Ramos (cell line): ENCODE data around the gene SLC25A11.

Experiments used
- in situ Hi-C: fragments of 300-500 bp; cut with MboI; formaldehyde crosslinking; loops from one replicate; pipeline ENCODE4 v1.14.3; 2022; ENCODE audit warnings: low sequenced_read_pairs; ENCODE audit not compliant: unreplicated experiment

The SLC25A11 gene

DNA sequence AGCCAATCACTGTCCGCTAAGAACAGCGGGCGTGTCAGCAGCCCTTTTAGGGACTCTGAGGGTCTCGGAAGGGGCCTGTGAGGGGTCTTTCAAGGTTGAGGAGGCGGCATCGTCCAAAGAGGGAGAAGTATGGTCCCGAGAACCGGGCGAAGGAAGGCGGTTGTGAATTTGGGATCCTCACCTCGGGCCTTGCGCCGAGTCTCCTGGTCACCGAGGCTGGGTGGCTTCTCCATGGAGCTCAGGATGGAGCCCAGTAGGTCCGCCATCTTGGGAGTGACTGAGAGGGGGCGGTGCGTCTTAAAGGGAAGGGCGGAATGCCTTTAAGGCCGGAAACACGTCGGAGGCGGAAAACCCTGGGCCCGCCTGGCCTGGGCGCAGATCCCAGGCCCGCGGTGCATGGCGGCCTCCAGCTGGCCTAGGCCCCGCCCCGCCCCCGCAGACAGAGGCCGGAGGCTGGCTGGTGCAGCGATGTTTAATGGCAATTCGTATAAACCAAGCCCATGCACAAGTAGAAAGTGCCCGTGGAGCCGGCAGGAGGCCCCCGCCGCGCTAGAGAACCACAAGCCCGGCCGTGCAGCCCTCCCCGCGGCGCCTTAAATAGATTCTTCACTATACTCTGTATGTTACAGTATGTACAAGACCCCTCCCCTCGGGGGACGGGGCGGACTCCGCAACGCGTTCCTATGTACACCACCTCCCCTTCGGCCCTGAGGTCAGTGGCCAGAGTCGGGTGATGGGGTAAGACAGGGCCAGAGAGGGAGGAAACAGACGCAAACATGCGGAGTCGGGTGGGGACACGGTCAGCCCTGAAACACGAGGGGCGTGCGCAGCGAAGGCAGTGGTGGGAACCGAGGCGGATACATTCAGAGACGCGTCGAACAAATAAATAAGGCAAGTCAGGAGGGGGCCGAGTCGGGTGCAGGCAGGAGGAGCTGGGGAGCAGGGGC, 28.0 kb upstream of the SLC25A11 start, which contains the start of gene SPAG7:
Gene SPAG7 (minus strand): TSS at position 279 of the 947 bp plus-strand sequence. CDS start 13 bp downstream, at position 266.
- in situ Hi-C loops: no loop called here

GRCh38 chr17:4966844-4967538, 27.1 kb upstream of the SLC25A11 start:
- in situ Hi-C loops: no loop called here

DNA sequence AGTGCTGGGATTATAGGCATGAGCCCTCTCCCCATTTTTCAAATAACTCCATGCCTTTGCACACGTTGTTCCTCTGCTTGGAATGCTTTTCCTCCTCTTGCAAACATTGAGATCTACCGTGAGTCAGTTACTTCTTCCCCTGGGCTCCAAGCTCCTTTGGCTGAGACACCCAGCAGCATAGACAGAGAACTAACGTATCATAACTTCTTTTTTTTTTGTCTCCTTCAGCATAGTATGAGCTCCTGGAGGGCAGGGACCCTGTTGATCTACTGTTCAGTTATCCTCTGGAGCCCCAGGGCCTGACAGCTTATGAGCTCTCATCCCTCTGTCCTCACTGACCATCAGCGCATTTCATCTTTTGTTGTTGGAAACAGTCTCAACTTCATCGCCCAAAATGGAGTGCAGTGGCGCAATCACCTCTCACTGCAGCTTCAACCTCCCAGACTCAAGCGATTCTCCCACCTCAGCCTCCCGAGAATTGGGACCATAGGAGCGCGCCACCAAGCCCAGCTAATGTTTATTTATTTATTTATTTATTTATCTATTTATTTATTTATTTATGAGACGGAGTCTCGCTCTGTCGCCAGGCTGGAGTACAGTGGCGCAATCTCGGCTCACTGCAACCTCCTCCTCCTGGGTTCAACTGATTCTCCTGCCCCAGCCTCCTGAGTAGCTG, 25.6 kb upstream of the SLC25A11 start:
- in situ Hi-C loops: no loop called here

DNA sequence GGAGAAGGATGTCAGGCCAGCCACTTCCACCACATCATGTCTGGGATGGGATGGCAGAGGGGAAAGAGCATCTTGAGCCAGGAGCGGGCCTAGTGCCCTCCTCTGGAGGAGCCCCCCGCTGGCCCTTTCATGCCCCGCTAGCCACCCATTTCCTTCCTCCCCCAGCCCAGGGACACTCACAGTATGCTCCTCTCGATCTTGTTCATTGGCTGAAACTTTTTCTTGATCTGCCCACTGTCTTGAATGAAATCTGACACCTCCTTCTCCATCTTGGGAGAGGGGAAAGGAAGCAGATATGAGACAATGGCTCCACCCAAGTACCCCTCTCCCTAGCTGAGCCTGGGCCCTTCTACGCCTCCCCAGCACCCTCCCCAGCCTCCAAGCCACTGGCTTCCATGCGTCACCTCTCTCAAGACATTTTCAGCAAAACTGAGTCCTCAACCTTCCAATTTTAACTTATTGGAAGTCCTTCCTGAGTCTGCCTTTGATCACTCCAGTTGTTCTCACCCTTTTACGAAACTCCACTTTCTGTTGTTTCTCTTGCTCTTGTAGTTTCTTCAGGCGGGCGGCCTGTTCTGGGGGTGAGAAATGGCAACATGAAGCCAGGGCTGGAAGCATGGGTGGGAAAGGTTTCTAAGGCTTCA, 20.6 kb upstream of the SLC25A11 start:
- in situ Hi-C loops: no loop called here

DNA sequence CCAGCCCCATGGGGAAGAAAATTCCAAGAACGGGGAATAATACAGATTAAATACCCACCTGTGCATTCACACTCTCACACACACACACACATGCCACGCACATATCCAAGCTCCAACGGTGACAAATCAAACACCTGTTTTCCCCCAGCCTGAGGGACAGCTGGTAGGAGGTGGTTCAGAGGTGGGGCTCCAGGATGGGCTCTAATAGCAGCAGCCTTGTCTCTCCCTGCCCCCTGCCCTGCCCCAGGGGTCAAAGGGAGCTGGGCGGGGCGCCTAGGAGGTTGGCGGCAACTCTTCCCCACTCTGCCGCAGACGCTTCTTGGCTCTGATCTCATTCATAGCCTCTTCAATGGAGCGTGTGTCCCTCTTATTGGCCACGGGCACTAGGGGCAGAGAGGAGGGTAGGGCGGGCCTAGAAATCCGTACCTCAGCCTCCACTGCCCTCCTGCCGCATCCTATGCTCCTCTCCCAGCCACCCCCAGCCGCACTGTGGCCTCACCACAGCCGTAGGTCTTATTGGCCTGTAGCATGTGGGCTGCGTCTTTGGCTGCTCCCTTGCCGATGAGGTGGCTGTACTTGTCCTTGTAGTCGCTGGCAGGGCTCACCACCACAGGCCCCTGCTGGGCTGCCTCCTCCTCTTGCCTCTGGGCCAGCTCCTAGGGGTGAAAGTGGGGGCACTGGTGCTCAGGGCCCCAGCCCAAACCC, 19.6 kb upstream of the SLC25A11 start:
- in situ Hi-C loops: no loop called here

DNA sequence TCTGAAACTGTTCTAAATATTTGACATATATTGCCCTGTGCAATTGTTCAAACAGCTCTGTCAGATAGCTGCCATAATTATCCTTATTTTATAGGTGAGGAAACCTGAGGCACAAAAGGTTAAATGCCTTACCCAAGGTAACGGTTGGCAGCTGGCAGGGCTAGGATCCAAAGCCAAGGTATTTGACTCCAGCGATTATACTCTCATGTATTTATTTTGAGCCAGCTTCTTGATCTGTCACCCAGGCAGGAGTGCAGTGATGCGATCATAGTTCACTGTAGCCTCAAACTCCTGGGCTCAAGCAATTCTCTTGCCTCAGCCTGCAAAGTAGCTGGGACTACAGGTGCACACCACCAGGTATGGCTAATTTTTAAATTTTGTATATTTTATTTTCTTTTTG, 18.3 kb upstream of the SLC25A11 start:
- in situ Hi-C loops: no loop called here

- in situ Hi-C loops: no loop called here
Observed at GRCh38 chr17:4956493-4957061, 16.7 kb upstream of the SLC25A11 start.

GRCh38 chr17:4955091-4955490, 15.2 kb upstream of the SLC25A11 start:
- in situ Hi-C loops: no loop called here

GRCh38 chr17:4953451-4953961, 13.7 kb upstream of the SLC25A11 start:
- in situ Hi-C loops: no loop called here

GRCh38 chr17:4951486-4951885, 11.6 kb upstream of the SLC25A11 start:
- in situ Hi-C loops: no loop called here

- in situ Hi-C loops: no loop called here
Observed at GRCh38 chr17:4950746-4951204, 10.9 kb upstream of the SLC25A11 start, which contains the start of gene ENO3. Gene ENO3, plus strand, starts transcription at chr17:4951119. Its CDS starts 711 bp downstream, at chr17:4951830.

DNA sequence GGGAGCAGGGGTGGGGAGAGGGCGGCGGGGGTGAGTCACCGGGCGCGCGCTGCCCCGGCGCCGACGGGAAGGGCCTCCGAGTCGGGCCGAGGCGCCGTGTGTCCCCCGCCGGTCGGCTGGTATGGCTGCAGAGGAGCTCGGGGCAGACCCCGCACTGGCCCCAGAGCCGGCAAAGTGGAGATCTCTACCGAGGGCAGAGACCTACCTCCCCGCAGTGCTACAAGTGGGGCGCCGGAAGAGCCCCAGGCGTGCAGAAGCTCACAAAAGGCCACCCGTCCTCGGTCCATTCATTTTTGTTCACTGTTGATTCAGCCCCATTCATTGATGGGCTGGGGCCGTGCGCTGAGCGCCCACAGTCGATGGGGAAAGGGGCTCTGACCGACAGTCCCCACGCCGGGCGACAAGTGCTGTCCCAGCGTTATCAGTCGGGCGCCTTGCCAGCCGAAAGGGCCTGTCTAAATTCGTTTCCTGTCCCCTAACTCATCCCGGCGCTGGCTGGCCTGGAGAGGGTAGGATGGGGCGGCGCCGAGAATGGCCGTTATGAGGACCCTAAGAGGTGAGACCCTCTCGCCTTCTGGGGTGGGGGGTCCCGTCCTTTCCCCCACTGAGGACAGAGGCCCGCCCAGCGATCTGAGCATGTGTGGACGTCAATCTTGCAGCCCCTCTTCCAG, 10.4 kb upstream of the SLC25A11 start:
- in situ Hi-C loops: no loop called here

- in situ Hi-C loops: no loop called here
Observed at GRCh38 chr17:4949321-4950074, 9.7 kb upstream of the SLC25A11 start.

- in situ Hi-C loops: no loop called here
Observed at GRCh38 chr17:4948931-4949320, 9.1 kb upstream of the SLC25A11 start.

GRCh38 chr17:4948166-4948930, 8.5 kb upstream of the SLC25A11 start, which contains the start of gene PFN1:
Gene PFN1, minus strand, starts transcription at chr17:4948530. Its CDS starts 136 bp downstream, at chr17:4948394.
- in situ Hi-C loops: no loop called here

DNA sequence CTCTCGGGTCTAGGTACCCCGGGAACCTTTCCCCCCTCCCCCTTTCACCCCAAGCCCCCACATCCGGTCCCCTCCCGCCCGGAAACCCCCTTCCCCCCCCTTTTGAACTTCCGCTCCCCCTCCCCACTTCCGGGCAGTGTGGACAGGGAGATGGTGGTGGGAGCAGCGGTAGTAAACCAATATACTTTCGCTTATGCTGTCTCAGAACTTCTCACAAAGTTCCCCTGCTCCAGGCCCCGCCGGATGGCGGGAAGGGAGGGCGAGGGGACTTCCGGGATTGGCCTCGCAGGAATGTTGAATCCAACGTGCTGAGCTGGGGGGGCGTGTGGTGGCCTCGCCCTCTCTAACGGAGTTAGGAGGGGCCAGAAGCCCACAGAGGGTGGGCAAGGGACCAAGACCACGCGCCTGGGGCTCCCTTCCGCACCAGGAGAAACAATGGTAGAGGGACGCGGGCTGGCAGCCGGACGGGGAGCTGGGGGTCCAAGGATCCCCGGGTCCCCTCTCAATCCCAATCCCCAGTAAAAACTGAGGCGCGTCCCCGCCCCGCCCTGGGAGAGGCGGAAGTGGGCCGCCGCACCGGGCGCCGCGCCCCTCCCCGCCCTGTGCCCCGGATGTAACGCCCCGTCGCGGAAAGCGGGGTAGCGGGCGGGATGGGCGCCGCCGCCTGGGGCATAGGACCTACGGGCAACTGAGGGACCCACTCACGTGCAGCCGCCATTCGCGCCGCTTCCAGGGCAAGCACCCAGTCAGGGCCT, 7.7 kb upstream of the SLC25A11 start:
- in situ Hi-C loops: no loop called here
